Trophoblast cell (in vitro differentiated cells and primary cell): Measurements from ENCODE around the gene CBARP.

Source experiments
- DNase-seq, 2 donors: peaks; one replicate each; pipeline ENCODE4 v3.0.0-alpha.2; 2016
- H2AFZ ChIP-seq: 2 replicates; pipeline ENCODE4 v1.6.1; 2013; ENCODE audit warnings: low read length, moderate library complexity, mild to moderate bottlenecking; ENCODE audit not compliant: insufficient read depth, poor library complexity
- H2AK5ac ChIP-seq: 2 replicates; pipeline ENCODE4 v1.6.1; 2013; ENCODE audit warnings: mild to moderate bottlenecking, low read length
- H2BK120ac ChIP-seq: 2 replicates; pipeline ENCODE4 v1.6.1; 2013; ENCODE audit warnings: low read length, mild to moderate bottlenecking, moderate library complexity; ENCODE audit not compliant: insufficient read depth, poor library complexity
- H2BK12ac ChIP-seq: 2 replicates; pipeline ENCODE4 v1.6.1; 2013; ENCODE audit warnings: mild to moderate bottlenecking, low read length, moderate library complexity
- H2BK5ac ChIP-seq: 2 replicates; pipeline ENCODE4 v1.6.1; 2013; ENCODE audit warnings: low read length, low read depth, moderate library complexity, mild to moderate bottlenecking; ENCODE audit not compliant: poor library complexity
- H3K14ac ChIP-seq: 2 replicates; pipeline ENCODE4 v1.6.1; 2013; ENCODE audit warnings: mild to moderate bottlenecking, low read length
- H3K18ac ChIP-seq: 2 replicates; pipeline ENCODE4 v1.6.1; 2013; ENCODE audit warnings: mild to moderate bottlenecking, low read length
- H3K23ac ChIP-seq: 2 replicates; pipeline ENCODE4 v1.6.1; 2013; ENCODE audit warnings: low read length
- H3K27ac ChIP-seq: 2 replicates; pipeline ENCODE4 v1.5.1; 2013; ENCODE audit warnings: low read depth, mild to moderate bottlenecking, inconsistent platforms, low read length, moderate library complexity
- H3K27me3 ChIP-seq: 2 replicates; pipeline ENCODE4 v1.6.1; 2013; ENCODE audit warnings: inconsistent platforms, mild to moderate bottlenecking, low read length, moderate library complexity; ENCODE audit not compliant: insufficient read depth
- H3K36me3 ChIP-seq, 2 experiments: 1 replicate in 1 of 2; 2 replicates in 1 of 2; pipeline ENCODE4 v1.6.1; 2013; ENCODE audit warnings: low read length in 2 of 2, mild to moderate bottlenecking in 2 of 2, moderate library complexity in 1 of 2; ENCODE audit not compliant: insufficient read depth in 2 of 2, control insufficient read depth in 1 of 2
- H3K4ac ChIP-seq: 2 replicates; pipeline ENCODE4 v1.6.1; 2013; ENCODE audit warnings: low read depth, mild to moderate bottlenecking, low read length, moderate library complexity
- H3K4me1 ChIP-seq, 2 experiments: 1 replicate in 1 of 2; 2 replicates in 1 of 2; pipeline ENCODE4 v1.6.1; 2013; ENCODE audit warnings: low read length in 2 of 2, mild to moderate bottlenecking in 2 of 2, moderate library complexity in 1 of 2; ENCODE audit not compliant: insufficient read depth in 2 of 2, control insufficient read depth in 1 of 2
- H3K4me2 ChIP-seq: 2 replicates; pipeline ENCODE4 v1.6.1; 2013; ENCODE audit warnings: inconsistent platforms, mild to moderate bottlenecking, low read length, moderate library complexity
- H3K4me3 ChIP-seq: 2 replicates; pipeline ENCODE4 v1.5.1; 2013; ENCODE audit warnings: mild to moderate bottlenecking, low read depth, low read length, inconsistent platforms
- H3K79me1 ChIP-seq: one replicate; pipeline ENCODE4 v1.6.1; 2013; ENCODE audit warnings: low read length
- H3K79me2 ChIP-seq: 2 replicates; pipeline ENCODE4 v1.6.1; 2013; ENCODE audit warnings: low read length, mild to moderate bottlenecking; ENCODE audit not compliant: control insufficient read depth, insufficient read depth, poor library complexity
- H3K9ac ChIP-seq: 2 replicates; pipeline ENCODE4 v1.6.1; 2013; ENCODE audit warnings: mild to moderate bottlenecking, low read length
- H3K9me3 ChIP-seq: 2 replicates; pipeline ENCODE4 v1.6.1; 2013; ENCODE audit warnings: low read depth, mild to moderate bottlenecking, control low read depth, inconsistent platforms, low read length; ENCODE audit not compliant: insufficient read depth
- H4K12ac ChIP-seq: 2 replicates; pipeline ENCODE4 v1.6.1; 2013; ENCODE audit warnings: low read depth, mild to moderate bottlenecking, low read length, moderate library complexity
- H4K8ac ChIP-seq: 2 replicates; pipeline ENCODE4 v1.6.1; 2013; ENCODE audit warnings: low read depth, mild to moderate bottlenecking, low read length, moderate library complexity
- H4K91ac ChIP-seq: one replicate; pipeline ENCODE4 v1.6.1; 2013; ENCODE audit warnings: low read depth, mild to moderate bottlenecking, low read length, moderate library complexity
- WGBS: extraction: QIAGEN DNeasy Blood & Tissue Kit; methylation state at CpG from one replicate; pipeline ENCODE4 v1.1.7; 2013; ENCODE audit warnings: missing lambda C conversion rate; ENCODE audit not compliant: insufficient read length, insufficient coverage; ENCODE audit errors: extremely low coverage; 5-methylcytosine and 5-hydroxymethylcytosine counted together

CBARP gene

DNA sequence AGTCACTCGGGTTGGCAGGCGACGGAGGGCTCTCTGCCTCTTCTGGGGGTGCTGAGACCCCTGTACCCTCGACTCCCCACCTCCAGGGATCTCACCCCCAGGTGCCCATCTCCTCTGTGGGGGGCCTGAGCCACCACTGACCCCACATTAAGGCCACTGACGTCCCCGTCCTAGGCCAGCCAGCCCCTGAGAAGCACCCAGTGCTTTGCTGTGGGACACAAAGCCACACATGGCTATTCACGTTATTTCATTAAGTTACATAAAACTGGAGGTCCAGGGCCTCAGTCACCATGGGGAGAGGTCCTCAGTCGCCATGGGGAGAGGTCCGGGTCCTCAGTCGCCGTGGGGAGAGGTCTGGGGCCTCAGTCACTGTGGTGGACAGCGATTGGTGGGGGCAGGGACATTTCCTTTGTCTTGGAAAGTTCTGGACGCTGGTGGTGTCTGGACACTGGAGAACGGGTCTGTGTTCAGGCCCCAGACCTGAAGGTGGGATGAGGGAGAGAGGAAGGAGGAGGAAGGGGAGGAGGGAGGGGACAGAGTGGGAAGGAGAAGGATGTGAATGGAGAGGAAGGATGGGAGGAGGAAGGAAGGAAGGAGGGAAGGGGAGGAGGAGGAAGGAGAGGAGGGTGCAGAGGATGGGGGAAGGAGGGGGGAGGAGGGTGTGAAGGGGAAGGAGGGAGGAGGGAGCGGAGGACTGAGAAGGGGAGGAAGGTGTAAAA is 43.9 kb upstream of the CBARP start:
- Histone ChIP-seq H3K27ac (no peak overlapping the region), H2BK12ac (no peak overlapping the region), H3K9me3 (no peaks in the 10 kb centered on the region), H2AFZ (no peak overlapping the region), H3K18ac (no peak overlapping the region), H2BK5ac (no peak overlapping the region), H3K23ac (no peak overlapping the region), H3K4me3 (no peak overlapping the region), H3K4me1 (peaks cover under 1 to 8% of the 10 kb centered on the region in 2 experiments), H4K8ac (no peak overlapping the region), H3K4me2 (no peak overlapping the region), H3K9ac (no peak overlapping the region), H3K4ac (no peak overlapping the region), H3K27me3 (peaks cover 7% of the 10 kb centered on the region), H3K79me2 (no peaks in the 10 kb centered on the region), H4K91ac (no peak overlapping the region), H4K12ac (no peak overlapping the region), H3K14ac (no peak overlapping the region), H2AK5ac (no peak overlapping the region), H3K79me1 (no peaks in the 10 kb centered on the region), H3K36me3 (peaks cover 10% of the 10 kb centered on the region in 2 experiments), H2BK120ac (no peak overlapping the region)
- WGBS = 100% methylated on average over 1 of the region's 15 CpGs
- no peak for DNase-seq

DNA sequence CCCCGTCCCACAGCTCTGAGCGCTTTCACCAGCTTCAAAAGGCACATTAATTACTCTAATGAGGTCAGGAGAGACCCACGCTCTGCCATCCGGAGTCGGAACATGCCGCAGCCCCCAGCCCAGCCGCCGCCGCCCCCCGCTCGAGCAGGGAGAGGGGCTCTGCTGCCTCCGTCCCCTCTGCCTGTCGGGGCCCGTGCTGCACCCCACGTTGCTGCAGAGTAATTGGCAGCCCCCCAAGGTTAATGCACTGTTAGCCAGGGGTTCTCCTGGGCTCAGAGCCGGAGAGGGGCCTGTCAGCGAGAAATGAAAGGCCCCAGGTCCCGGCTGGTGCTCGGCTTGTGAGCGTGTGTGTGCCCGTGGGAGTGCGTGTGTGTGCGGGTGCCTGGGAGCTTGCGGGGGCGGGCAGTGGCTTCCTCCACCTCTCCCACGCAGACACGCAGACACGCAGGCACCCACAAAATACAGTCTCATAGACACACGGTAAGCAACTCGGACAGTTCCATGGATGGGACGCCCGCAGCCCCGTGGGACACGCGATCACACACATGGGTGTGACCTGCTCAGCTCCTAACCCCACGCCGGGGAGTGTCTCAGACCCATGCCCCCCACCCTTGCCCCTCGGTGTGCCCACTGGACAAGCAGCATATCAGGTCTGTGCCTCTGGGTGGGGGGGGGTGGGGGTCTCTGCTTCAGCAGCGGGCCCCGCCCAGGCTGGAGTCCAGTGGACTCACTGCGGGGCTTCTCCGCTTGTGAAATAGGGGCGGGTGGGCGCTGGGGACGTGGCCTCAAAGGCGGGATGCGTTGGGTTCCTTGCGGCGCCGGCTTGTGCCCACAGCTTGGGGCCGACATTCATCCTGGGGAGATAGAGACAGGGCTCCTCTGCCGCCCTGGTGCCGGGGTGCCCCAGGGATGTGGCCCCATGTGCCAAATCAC is 43.1 kb upstream of the CBARP start:
- H3K4me1 ChIP-seq = peaks cover 7 to 10% of the 10 kb centered on the region in 2 experiments
- H3K79me2 ChIP-seq = peaks cover 3% of the 10 kb centered on the region
- H4K91ac ChIP-seq = no peak overlapping the region
- no peaks in the 10 kb centered on the region for H3K9me3 ChIP-seq
- H3K4me2 ChIP-seq = no peak overlapping the region
- peaks cover under 1% of the 10 kb centered on the region for H3K27me3 ChIP-seq
- no peak overlapping the region for H3K18ac ChIP-seq
- H3K79me1 ChIP-seq = peaks cover 4% of the 10 kb centered on the region
- H3K4me3 ChIP-seq = no peak overlapping the region
- H2AFZ ChIP-seq = no peak overlapping the region
- H3K36me3 ChIP-seq = peaks cover 10% of the 10 kb centered on the region in 2 experiments
- H3K4ac ChIP-seq = no peak overlapping the region
- H2AK5ac ChIP-seq = no peak overlapping the region
- H3K27ac ChIP-seq = no peak overlapping the region
- no peak for DNase-seq
- no peak overlapping the region for H2BK5ac ChIP-seq
- no CpG with 5 or more reads among the region's 53 CpGs for WGBS
- no peak overlapping the region for H2BK120ac ChIP-seq
- H4K12ac ChIP-seq = no peak overlapping the region
- no peak overlapping the region for H2BK12ac ChIP-seq
- H3K23ac ChIP-seq = no peak overlapping the region
- no peak overlapping the region for H3K9ac ChIP-seq
- H3K14ac ChIP-seq = no peak overlapping the region
- H4K8ac ChIP-seq = no peak overlapping the region

DNA sequence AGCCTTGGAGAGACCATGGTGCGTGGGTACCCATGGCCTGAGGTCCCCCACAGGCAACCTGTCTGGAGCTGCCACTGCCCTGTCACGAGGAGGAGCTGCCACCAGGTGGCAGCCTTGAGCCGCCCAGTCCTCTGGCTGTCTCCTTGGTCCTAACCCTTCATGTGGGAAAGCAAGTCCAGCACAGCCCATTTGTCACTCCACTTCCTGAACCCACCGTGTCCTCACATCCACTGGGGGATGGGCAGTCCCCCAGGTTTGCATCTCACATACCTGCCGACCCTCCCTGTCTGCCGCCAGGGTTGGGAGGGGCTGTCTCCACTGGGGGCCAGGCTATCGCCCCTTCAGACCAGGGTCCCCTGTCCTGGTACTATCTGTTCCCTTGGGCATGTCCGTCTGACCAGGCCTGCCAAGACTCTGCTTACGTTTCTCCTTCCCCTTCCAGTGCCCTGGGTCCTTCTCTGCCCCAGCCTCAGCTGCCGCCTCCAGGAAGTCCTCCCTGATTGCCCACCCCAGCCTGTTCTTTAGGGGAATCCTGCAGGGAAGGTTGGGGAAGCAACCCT is 42.1 kb upstream of the CBARP start:
- no peaks in the 10 kb centered on the region for H3K9me3 ChIP-seq

More for the DNA sequence above, 42.1 kb upstream of the CBARP start:
- Histone ChIP-seq H3K9ac (no peak overlapping the region), H3K36me3 (peaks cover 12% of the 10 kb centered on the region in 2 experiments), H4K12ac (no peak overlapping the region), H2BK12ac (no peak overlapping the region), H3K79me2 (peaks cover 9% of the 10 kb centered on the region), H4K91ac (no peak overlapping the region), H3K4me1 (peaks cover 8 to 12% of the 10 kb centered on the region in 2 experiments), H3K79me1 (peaks cover 11% of the 10 kb centered on the region), H2BK120ac (no peak overlapping the region), H2AFZ (no peak overlapping the region), H3K23ac (no peak overlapping the region), H3K27me3 (no peaks in the 10 kb centered on the region), H4K8ac (no peak overlapping the region), H2BK5ac (no peak overlapping the region), H3K14ac (no peak overlapping the region), H3K18ac (no peak overlapping the region), H3K4me3 (no peak overlapping the region), H3K4me2 (no peak overlapping the region), H2AK5ac (no peak overlapping the region), H3K4ac (no peak overlapping the region), H3K27ac (no peak overlapping the region)
- WGBS = no CpG with 5 or more reads among the region's 10 CpGs
- DNase-seq = peak; percentile 76 to 91
